GM06990 (cell line): Measurements from ENCODE around the gene HSP90AA1.
A peak's percentile ranks its signal among the peaks of the same experiment; 100 is the strongest.

Experiments
- DNase-seq: peaks from one replicate; pipeline ENCODE4 v3.0.0-alpha.2; 2011; ENCODE audit not compliant: insufficient read length; ENCODE audit errors: extremely low read depth
- H3K27me3 ChIP-seq: replicated peaks from 2 replicates; pipeline ENCODE4 v1.6.0; 2011; ENCODE audit warnings: low read length; ENCODE audit not compliant: control insufficient read depth, insufficient read depth
- H3K36me3 ChIP-seq: 2 replicates; pipeline ENCODE4 v1.5.1; 2011; ENCODE audit warnings: low read length; ENCODE audit not compliant: control insufficient read depth, insufficient read depth
- H3K4me3 ChIP-seq: replicated peaks from 2 replicates; pipeline ENCODE4 v1.5.1; 2011; ENCODE audit warnings: low read depth, mild to moderate bottlenecking, control low read depth, low read length
- CTCF ChIP-seq: IDR thresholded peaks from 2 replicates; pipeline ENCODE4 v1.5.1; 2011; ENCODE audit warnings: low read length, control low read depth, mild to moderate bottlenecking, inconsistent platforms; ENCODE audit not compliant: insufficient read depth, poor library complexity, severe bottlenecking

HSP90AA1 gene

DNA sequence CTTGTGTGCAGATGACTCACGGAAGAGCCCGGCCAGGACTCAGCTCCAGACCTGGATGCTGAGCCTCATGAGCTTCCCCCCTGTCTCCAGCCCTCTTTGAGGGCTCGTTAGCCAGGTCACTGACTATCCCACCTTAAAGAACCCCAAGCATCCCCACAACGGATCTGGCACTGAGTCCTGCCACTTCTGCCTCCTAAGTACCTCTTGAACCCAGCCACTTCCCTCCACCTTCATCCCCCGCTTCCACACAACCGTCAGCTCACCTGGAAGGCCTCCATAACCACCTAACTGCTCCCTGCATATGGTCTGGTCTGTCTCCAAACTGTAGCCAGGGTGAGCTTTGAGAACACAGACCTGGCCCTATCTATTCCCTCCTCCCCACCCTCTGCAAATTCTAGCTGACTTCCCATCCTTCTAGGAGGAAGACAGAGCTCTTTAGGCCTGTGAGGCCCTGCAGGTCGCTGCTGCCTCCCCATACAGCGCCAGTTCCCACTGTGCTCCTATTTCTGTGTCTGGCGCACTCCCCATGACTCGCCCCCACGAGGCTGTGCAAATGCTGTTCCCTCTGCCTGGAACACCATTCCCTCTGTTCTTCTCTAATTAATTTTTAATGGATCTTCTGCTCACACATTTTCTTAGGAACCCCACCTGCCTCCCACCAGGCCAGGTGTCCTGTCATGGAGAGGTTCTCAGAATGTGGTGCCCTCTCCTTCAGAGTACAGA, 2.9 kb upstream of the HSP90AA1 start:
- no peak for DNase-seq
- Histone ChIP-seq H3K27me3 (no peaks in the 10 kb centered on the region), H3K36me3 (peaks cover 7% of the 10 kb centered on the region), H3K4me3 (no peak overlapping the region)
- no peak for TF ChIP-seq CTCF

- Histone ChIP-seq H3K4me3 (peak overlapping the region; percentile 67), H3K36me3 (peaks cover 11% of the 10 kb centered on the region), H3K27me3 (no peaks in the 10 kb centered on the region)
- TF ChIP-seq CTCF = no peak
- peak; percentile 80 for DNase-seq
These were observed 1.4 kb upstream of the HSP90AA1 start for GRCh38 chr14:102088012-102088792.

- no peak for DNase-seq
- Histone ChIP-seq H3K36me3 (peaks cover 11% of the 10 kb centered on the region), H3K27me3 (no peaks in the 10 kb centered on the region), H3K4me3 (peak overlapping the region; percentile 67)
- TF ChIP-seq CTCF = no peak
These were observed 843 bp upstream of the HSP90AA1 start for GRCh38 chr14:102087762-102088011.

DNA sequence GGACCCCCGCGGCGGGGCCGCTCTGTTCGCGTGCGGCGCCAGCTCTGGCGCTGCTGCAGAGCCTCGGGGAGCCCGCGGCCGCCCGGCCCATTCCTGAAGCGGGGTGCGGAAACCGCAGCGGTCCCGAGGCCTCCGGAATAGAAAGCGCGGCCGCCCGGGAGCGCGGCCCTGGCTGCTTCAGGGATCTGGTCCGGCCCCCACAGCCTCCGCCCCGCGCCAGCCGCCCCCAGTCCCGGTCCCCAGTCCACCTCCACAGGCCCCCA, 204 bp downstream of the HSP90AA1 start:
- no peak for TF ChIP-seq CTCF
- Histone ChIP-seq H3K27me3 (no peaks in the 10 kb centered on the region), H3K36me3 (peaks cover 12% of the 10 kb centered on the region), H3K4me3 (peak overlapping the region; percentile 85)
- DNase-seq = no peak

DNA sequence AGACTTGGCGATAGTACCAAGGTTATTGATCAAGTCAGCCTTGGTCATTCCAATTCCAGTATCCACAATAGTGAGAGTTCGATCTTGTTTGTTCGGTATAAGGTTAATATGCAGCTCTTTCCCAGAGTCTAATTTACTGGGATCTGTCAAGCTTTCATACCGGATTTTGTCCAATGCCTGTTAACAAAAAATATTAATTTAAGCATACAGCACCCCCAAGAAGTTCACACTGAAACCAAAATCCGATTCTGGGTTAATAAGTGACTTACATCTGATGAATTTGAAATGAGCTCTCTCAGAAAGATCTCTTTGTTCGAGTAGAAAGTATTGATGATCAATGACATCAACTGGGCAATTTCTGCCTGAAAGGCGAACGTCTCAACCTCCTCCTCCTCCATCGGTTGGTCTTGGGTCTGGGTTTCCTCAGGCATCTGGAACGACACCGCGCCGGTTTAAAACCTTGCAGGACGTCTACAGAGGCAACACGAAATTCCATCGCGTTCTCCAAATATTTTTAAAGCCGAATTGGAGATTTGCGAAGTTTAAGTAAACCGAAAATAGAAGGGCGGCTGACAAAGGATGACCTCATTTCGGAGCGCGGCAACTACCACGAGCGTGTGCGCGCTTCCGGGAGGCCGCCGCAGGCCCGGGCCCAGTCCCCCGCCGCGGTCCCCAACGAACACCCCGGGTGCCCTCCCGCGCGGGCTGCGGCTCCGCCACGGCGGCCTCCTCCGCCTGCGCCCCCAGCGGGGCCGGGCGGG, 716 bp downstream of the HSP90AA1 start:
- no peak for TF ChIP-seq CTCF
- H3K27me3 ChIP-seq = no peaks in the 10 kb centered on the region
- H3K36me3 ChIP-seq = peaks cover 16% of the 10 kb centered on the region
- peak; percentile 68 for DNase-seq
- H3K4me3 ChIP-seq = peak overlapping the region; percentile 85
